GM21786 (cell line): ENCODE results near the gene HUNK.

Experiments used
- ATAC-seq: cut with Tn5 transposase; IDR thresholded peaks from one replicate; pipeline ENCODE4 v1.9.1; 2021; ENCODE audit not compliant: unreplicated experiment

Gene HUNK

DNA sequence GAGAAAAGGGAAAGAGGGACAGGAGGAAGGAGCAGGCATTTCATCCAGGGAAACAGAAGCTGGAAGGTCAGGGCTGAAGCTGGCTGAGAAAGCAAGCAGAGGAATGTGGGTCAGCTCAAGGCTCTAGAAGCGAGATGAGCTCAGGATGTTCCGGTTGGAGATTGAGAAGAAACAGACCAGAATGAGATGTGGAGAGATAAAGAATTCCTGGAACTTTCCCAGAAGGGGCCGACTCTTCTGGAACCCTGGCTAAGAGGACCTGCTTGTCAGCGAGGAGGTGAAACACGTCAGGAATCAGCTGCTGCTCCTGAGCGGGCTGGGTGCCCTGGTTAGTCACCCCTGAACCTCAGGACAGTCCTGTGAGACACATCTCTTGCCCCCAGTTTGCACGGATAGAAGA, 75.9 kb downstream of the HUNK start:
- no peak for ATAC-seq

DNA sequence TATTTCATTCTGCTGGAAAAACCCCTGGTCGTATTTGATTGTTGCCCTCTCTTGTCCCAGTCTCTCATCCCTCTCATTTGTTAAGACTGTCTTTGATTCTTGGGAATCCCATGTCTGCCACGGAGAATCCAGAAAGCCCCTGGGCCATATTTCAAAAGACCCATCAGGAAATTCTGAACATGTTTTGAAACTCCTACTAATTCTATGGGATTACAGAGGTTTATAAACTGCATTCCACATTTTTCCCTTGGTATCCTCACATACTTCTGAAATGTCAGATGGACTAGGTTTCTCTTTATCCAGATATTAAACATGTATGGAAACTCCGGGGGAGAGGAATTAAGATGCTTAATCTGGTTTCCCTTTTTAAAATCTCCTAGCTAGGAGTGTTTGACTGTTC, 80.0 kb downstream of the HUNK start:
- no peak for ATAC-seq

DNA sequence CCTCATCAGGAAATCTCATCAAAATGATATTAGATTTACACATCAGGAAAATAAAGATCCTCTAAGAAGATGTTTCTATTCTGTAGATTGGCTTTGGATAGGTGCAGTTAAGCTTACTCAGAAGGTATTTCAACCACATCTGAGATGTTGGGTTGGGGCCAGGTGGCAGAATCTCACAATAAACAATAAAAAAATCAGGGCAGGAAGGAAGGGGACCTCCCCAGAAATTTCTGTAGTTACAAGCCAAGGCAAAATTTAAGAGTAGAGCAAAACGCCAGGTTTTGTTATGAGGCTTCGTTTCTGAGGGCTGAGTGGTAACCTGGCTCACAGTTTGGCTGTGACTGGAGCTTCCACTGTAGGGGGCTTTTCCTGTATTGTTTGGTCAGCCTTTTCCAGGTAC, 84.8 kb downstream of the HUNK start:
- ATAC-seq, result no peak

GRCh38 chr21:31959881-31960280, 87.1 kb downstream of the HUNK start:
- no peak for ATAC-seq

DNA sequence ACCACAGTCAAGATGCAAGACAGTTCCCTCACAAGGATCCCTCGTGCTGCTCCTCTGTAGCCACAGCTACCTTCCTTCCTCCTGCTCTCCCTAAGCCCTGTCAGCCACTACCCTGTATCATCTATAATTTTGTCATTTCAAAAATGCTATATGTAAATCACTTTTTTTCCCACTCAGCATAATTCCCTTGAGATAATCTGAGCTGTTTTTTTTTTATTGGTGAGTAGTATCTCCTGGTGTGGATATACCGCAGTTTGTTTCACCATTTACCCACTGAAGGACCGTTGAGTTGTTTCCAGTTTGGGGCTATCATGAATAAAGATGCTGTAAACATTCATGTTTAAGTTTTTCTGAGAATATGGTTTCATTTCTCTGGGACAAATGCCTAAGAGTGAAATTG, 88.2 kb downstream of the HUNK start:
- no peak for ATAC-seq

- no peak for ATAC-seq
Measured at GRCh38 chr21:31961704-31962103, 88.9 kb downstream of the HUNK start.

GRCh38 chr21:31964692-31965091, 91.9 kb downstream of the HUNK start:
- no peak for ATAC-seq

DNA sequence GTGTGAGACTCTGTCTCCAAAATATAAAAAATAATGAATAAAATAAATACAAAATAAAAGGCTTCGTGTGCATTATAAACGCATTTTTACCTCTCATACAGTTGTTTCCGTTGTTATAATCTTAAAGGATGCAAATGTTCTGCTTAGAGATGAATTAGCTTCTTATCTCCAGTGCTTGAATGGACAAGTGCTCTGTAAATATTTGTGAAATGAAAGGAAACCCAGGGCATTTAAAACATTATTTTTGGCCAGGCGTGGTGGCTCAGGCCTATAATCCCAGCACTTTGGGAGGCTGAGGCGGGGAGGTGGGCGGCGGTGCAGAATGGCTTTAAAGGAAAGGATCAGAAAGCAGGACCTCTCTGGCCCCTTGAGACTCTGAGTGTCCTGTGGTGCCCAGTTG, 94.5 kb downstream of the HUNK start:
- no peak for ATAC-seq

- no peak for ATAC-seq
Measured at GRCh38 chr21:31972622-31973021, 99.8 kb downstream of the HUNK start.

GRCh38 chr21:31973402-31973944, 100.7 kb downstream of the HUNK start:
- ATAC-seq, result no peak

GRCh38 chr21:31974454-31974985, 101.7 kb downstream of the HUNK start:
- ATAC-seq, result no peak

DNA sequence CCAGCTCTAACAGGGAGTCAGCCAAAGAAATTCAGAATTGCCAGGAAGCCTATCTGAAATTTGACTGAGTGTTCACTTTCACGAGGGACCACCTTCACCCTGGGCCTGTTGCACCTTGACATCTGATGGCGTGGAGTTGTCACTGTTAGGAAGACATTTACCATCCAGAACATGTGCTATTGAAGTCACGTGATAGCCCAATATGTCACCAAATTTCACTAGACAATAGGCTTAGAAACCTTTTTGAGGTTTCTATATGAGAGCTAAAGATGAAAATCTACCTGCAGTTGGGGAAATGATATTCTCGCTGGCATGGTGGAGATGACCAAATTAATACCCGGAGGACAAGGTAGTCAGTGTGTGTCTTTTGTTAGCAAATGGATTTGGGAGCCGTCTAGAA, 102.7 kb downstream of the HUNK start:
- ATAC-seq, result no peak

GRCh38 chr21:31977816-31978215, 105.0 kb downstream of the HUNK start:
- no peak for ATAC-seq

- no peak for ATAC-seq
Measured at GRCh38 chr21:31983120-31983519, 110.3 kb downstream of the HUNK start.

GRCh38 chr21:31983554-31983953, 110.7 kb downstream of the HUNK start:
- ATAC-seq, result no peak

DNA sequence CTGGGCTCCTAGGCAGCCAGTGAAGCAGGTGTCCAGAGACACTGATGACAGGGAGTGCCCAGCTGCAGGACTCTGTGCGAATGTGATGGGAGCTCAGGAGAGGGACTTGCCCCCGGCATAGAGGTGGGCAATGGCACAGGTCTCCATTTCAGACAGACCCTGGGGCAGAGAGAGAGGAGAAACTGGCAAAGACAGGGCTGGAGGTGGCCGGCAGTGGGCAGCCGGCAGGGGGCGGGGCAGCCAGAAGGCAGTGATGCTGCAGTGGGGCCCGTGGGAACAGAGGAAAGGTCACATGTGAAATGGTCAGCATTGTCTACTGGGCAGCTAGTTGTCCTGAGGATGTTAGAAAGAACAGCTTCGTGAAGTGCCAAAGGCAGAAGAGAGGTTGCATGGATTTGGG, 112.6 kb downstream of the HUNK start:
- no peak for ATAC-seq

DNA sequence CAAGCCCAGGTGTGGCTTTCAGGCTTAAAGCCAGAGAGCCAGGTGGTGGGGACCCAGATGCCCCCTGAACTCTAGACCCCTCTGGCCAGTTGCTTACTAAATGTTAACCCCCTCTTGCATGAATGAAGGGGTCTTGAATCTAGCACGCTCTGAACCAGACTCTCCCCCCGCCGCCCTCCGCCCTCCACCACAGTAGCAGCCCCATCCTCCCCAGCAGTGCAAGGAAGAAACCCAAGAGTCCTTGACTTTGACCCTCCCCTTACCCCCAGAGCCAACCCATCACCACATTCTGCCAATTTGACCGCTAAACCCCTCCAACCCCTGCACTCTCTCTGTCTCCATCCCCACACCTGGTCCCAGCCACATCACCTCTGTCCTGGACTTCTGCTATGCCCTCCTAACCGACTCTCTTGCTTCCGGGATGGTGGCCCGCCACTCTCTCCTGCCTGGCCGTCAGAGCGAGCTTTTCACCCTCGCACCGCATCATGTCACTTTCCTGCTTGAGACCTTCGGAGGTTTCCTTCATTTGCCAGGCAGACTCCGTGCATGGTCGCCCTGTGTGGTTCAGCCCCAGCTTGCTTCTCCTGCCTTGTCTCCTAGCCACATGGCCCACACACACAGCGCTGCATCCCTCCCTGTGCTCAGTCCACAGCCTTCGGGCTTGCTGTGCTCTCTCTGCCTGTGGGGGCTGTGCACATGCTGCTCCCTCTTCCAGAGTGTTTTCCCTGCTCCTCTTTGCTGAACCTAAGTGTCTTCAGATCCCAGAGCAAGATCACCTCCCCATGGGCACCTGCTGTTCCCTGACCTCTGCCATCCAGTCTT, 113.4 kb downstream of the HUNK start:
- no peak for ATAC-seq

DNA sequence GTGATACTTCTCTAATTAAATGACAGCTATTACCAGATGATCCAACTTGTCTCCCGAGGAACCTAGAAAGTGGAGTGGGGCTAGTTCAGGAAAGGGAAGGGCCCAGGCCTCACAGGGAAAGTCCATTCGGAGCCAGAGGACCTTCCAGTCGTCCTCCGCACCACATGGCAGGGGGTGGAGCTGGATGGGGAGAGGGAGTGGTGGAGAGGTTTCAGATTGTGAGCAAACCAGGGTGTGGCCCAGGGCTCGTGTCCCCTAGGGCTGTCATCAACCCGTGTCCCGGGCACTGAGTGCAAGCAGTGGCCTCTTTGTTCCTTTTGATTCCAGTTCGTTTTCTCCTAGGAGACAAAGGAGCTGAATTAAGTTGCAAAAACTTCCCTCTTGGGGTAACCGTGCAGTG, 114.9 kb downstream of the HUNK start:
- ATAC-seq, result no peak

GRCh38 chr21:31988492-31989290, 115.9 kb downstream of the HUNK start:
- no peak for ATAC-seq

DNA sequence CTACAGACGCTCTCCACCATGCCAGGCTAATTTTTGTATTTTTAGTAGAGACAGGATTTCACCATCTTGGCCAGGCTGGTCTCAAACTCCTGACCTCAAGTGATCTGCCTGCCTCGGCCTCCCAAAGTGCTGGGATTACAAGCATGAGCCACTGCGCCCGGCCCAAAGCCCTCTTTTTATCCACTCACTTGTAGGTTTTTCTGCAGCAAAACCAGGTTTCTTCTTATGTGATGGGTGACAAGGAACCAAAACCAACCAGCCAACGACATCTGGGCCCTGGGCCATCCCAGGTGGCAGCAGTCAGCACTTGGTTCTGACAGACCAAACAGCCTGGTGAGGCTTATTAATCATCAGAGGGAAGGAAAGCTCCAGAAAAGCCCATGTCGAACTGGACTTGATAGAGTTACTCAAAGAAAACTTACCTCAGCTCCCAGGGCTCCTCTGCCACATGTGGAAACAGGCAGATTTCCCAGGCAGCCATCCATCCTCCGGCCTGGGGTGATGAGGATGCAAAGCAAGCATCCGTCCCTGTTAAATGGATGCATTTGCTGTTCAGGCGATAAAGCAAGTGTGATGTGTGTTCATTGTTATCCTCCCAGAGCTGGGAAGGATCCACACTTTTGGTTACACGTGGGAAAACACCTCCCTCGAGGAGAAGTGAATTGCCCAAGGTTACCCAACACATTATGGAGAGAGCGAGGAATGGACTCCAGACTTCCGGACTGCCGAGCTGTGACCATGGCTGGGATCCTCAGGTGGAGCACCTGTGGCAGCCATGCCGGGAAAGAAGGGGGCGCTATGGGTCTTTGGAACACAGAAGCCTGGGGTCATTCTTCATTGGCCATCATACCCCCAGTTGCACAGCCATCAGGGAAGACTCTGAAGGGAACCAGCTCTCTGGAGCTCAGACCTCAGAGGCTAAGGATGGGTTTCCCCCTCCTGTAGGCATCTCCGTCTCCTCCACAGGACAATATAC, 118.8 kb downstream of the HUNK start:
- no peak for ATAC-seq

GRCh38 chr21:31992391-31992790, 119.6 kb downstream of the HUNK start:
- ATAC-seq, result no peak
